GM10847 (cell line): ENCODE data around the gene HNF4A.

Source experiments
- POLR2A ChIP-seq: IDR thresholded peaks from 2 replicates; pipeline ENCODE4 v1.6.1; 2011; ENCODE audit not compliant: insufficient read length; ENCODE audit errors: extremely low read depth

HNF4A gene

DNA sequence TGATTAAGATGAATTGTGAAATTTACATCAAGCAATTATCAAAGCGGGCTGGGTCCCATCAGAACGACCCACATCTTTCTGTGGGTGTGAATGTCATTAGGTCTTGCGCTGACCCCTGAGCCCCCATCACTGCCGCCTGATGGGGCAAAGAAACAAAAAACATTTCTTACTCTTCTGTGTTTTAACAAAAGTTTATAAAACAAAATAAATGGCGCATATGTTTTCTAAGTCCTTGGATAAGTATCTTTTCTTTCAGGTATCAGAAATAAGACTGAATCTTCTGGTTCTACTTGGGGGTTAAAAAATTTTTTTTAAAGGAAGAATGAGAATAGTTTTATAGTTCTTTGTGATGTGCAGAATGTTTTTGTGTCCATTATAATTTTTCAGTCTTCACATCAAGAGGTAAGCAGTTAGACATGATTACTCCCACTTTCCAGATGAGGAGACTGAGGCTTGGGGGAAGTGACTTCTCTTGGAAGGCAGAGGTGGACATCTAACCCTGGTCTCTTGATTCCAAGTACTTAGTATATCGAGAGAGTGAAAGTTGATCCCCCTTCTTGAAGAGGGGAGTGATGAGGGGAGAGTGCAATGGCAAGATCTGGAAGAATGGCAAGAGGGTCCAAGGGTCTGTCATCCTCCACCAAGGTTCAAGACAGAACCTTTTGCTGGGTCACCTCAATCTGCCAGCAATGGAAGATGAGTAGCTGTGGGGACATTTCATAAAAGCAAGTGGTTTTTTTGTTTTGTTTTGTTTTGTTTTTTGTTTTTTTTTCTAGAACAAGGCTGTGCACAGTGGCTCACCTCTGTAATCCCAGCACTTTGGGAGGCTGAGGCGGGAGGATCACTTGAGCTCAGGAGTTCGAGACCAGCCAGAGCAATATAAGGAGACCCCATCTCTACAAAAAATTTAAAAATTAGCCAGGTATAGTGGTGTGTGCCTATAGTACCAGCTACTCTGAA is 77.4 kb downstream of the HNF4A start:
- TF ChIP-seq POLR2A, result no peak

- TF ChIP-seq POLR2A, result no peak
Observed at GRCh38 chr20:44433751-44434538, 78.4 kb downstream of the HNF4A start.

DNA sequence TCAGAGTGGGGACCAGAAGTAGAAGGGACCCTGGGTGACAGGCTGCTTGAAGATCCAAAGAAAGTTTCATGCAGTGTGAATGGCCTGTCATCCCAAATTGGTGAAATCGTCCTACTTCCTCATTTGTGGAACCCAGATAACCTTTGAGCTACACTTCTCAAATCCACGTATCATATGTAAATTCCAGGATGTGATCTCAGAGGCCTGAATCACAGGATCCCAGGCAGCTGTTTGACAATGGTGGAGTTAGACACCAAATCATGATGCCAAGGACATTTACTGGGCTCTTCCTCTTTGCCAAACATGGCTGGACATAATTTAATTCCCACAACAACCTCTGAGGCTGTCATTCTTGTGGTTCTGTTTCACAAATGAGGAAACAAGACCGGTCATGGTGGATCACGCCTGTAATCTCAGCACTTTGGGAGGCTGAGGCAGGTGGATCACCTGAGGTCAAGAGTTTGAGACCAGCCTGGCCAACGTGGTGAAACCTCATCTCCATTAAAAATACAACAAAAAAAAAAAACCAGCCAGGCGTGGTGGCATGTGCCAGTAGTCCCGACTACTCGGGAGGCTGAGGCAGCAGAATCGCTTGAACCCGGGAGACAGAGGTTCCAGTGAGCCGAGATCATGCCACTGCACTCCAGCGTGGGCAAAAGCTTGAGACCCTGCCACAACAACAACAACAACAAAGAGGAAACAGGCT is 80.3 kb downstream of the HNF4A start:
- TF ChIP-seq POLR2A, result no peak

DNA sequence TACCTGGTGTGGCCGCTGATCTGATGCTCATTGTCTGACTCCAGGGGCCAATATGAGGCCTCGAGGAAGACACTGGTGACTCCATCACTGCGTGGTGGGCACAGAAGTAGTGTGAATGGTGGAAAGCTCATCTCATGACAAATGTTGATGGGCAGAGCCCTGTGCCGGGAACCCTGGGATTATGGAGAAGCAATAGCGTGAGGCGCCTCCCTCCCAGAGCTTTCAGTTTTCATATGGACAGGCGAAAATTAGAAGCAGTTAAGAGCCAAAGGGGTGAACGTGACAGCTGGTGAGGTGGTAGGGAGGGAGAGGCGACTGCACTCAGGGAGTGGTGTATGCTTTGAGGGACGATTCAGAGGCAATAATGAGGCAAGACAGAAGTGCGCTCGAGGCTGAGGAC is 80.9 kb downstream of the HNF4A start:
- no peak for TF ChIP-seq POLR2A

GRCh38 chr20:44437497-44437896 is 82.0 kb downstream of the HNF4A start:
- TF ChIP-seq POLR2A, result no peak

DNA sequence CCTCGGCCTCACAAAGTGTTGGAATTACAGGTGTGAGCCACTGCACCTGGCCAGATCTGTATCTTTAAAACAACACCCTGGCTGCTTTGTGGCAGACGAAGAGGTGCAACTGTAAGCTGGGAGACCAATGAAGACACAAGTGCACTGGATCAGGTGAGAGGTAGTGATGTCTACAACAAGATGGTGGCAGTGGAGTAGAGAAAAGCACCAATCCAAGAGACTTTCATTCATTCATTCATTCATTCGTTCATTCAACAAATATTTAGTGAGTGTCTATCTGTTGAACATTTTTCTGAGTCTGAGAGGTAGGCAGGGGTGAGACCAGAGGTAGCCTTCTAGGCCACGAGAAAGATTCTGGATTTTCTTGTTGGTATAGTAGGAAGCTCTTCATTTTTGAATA is 83.3 kb downstream of the HNF4A start:
- TF ChIP-seq POLR2A, result no peak

DNA sequence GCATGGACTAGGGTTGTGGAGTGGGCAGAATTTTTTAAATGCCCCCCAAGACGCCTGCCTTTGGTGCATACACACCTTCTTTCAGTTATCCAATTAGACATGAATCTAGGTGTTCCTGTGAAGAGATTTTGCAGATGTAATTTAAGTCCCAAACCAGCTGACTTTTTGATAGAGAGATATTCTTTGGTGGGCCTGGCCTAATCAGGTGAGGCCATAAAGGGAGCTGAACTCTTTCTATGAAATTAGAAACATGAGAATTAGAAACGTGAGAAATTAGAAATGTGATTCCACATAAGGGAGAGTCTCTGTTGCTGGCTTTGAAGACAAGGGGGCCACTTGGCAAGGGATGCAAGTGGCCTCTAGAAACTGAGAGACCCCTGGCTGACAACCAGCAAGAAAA is 83.8 kb downstream of the HNF4A start:
- no peak for TF ChIP-seq POLR2A

- no peak for TF ChIP-seq POLR2A
Observed at GRCh38 chr20:44442298-44443070, 87.0 kb downstream of the HNF4A start.

- TF ChIP-seq POLR2A, result no peak
Observed at GRCh38 chr20:44445742-44446710, 90.5 kb downstream of the HNF4A start.

- TF ChIP-seq POLR2A, result no peak
Observed at GRCh38 chr20:44447827-44448419, 92.4 kb downstream of the HNF4A start.

DNA sequence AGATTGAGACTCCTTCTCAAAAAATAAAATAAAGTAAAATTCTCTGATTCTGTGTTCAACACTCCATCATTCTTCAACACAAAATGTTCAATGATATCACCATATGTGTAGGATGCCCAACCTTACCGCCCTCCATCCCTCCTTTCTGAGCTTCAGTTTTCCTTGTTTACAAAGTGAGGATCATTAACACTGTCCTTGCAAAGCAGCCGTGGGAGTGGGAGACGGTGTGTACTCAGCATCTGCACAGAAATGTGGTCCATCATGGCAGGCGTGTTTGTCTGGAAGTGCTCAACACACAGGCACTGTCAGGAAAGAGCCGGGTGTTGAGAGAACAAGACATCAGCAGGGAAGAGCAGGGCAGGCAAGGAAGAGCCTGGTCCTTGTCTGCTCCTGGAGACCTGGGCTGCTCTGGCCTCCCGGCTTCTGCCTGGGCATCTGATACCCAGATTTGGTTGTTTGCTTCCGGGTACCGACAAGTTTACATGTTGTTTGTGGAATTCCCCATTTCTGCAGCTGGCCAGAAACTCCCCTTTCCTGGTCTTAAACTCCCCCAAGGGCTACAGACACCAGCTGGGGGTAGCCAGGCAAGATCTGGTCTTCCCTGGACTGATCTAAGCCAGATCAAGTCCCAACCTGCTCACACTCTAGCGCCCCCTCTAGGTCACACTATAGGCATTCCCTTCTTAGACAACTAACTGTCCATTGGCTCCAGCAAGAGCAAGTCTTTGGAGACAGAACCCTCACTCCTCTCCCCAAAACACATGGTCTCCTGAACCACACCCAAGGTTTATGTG is 93.5 kb downstream of the HNF4A start:
- no peak for TF ChIP-seq POLR2A

DNA sequence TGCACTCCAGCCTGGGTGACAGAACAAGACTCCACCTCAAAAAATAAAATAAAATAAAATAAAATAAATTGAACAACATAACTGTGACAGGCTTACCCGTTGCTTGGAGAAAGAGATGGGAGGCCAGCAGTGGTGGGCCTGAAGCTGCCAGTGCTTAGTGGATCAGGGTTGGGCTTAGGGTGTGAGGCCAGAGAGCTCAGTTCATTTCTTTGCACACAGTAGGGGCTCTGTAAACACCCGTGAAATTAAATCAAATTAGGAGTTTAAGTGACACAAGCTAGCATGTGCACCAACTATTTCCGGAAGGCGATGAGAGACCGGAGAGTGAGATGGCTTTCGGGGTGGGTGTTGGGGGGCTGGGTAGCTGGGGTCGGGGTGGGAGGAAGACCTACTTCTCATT is 94.4 kb downstream of the HNF4A start:
- TF ChIP-seq POLR2A, result no peak

- TF ChIP-seq POLR2A, result no peak
Observed at GRCh38 chr20:44450281-44450889, 94.9 kb downstream of the HNF4A start.
